PFSK-1 (cell line): ENCODE measurements around the gene TMEM215.

Experiments
- POLR2AphosphoS5 ChIP-seq: IDR thresholded peaks from 2 replicates; pipeline ENCODE4 v1.6.1; 2012; ENCODE audit warnings: low read depth, mild to moderate bottlenecking, control low read depth, low read length, moderate library complexity
- SIN3A ChIP-seq: IDR thresholded peaks from 2 replicates; pipeline ENCODE4 v1.6.1; 2012; ENCODE audit warnings: mild to moderate bottlenecking, low read length, moderate library complexity, borderline replicate concordance; ENCODE audit not compliant: insufficient read depth
- TF ChIP-seq, protein P1 (sequence below), 2 experiments: IDR thresholded peaks; 2 replicates each; pipeline versions ENCODE4 v1.6.1 to v1.8.0; 2011 to 2012; ENCODE audit warnings: low read depth in 2 of 2, low read length in 2 of 2, control low read depth in 1 of 2, inconsistent platforms in 1 of 2, mild to moderate bottlenecking in 1 of 2, moderate library complexity in 1 of 2; ENCODE audit not compliant: insufficient read depth in 1 of 2

DNA sequence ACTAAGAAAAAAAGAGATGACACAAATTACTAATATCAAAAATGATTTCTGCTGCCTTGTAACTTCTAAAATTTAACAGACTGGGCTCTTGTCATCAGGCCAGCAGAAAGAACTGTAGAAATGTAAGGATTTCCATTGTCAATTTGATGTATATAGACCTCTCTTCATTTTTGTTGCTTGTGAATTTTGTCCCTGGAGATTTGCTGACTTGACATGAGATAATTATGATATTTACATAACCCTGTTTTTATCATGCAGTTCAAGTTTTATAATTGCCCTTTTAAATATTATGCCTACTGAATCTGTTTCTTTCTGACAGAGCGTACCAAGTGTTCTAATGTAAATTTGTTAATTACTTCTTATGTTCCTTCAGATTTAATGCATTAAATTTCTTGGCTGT is 23.9 kb downstream of the TMEM215 start:
- TF ChIP-seq SIN3A (no peak), POLR2AphosphoS5 (no peak)
- TF ChIP-seq, protein P1, sequence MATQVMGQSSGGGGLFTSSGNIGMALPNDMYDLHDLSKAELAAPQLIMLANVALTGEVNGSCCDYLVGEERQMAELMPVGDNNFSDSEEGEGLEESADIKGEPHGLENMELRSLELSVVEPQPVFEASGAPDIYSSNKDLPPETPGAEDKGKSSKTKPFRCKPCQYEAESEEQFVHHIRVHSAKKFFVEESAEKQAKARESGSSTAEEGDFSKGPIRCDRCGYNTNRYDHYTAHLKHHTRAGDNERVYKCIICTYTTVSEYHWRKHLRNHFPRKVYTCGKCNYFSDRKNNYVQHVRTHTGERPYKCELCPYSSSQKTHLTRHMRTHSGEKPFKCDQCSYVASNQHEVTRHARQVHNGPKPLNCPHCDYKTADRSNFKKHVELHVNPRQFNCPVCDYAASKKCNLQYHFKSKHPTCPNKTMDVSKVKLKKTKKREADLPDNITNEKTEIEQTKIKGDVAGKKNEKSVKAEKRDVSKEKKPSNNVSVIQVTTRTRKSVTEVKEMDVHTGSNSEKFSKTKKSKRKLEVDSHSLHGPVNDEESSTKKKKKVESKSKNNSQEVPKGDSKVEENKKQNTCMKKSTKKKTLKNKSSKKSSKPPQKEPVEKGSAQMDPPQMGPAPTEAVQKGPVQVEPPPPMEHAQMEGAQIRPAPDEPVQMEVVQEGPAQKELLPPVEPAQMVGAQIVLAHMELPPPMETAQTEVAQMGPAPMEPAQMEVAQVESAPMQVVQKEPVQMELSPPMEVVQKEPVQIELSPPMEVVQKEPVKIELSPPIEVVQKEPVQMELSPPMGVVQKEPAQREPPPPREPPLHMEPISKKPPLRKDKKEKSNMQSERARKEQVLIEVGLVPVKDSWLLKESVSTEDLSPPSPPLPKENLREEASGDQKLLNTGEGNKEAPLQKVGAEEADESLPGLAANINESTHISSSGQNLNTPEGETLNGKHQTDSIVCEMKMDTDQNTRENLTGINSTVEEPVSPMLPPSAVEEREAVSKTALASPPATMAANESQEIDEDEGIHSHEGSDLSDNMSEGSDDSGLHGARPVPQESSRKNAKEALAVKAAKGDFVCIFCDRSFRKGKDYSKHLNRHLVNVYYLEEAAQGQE (IDR thresholded peaks at IDR 0.05; ENCODE audit: insufficient read depth in 1 of 2, low read depth in 2 of 2, low read length in 2 of 2), result no peak
